GM19023 (cell line): Measurements from ENCODE around the gene CHMP5.
A peak's percentile ranks its signal among the peaks of the same experiment; 100 is the strongest.

ENCODE experiments used
- ATAC-seq: cut with Tn5 transposase; IDR thresholded peaks from one replicate; pipeline ENCODE4 v1.9.1; 2021; ENCODE audit warnings: mild to moderate bottlenecking, moderate library complexity; ENCODE audit not compliant: unreplicated experiment

CHMP5 gene

DNA sequence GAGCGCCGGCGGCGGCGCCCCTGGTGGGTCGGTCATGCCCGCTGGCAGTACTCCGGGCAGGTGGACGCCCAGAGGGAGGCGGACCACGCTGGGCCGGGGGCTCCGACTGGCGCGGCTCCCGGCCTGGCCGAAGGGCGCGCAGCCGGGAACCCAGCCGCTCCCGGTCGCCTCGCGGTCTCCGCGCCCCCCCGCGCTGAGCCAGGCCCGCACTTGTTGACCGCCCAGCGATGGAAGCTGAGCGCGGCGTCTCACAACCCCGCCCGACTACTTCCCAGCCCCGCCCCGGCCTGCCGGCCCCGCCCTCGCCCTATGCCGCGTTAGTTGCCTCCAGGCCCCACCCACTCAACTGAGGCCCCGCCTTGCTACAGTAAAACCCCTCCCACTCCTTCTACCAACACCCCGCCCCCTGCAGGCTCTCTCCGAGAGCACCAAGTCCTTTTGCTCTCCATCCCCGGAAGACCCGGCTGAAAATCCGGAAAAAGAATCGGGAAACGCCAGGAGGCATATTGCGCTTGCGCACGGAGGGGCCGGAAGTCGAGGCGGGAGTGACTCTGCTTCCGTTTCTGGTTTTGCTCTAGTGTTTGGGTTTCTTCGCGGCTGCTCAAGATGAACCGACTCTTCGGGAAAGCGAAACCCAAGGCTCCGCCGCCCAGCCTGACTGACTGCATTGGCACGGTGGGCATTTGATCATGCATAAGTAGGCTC is at the start of gene CHMP5, which contains the start of gene BAG1:
Gene CHMP5 (plus strand): TSS at position 577 of the 705 bp plus-strand sequence. CDS start 30 bp downstream, at position 607.
Gene BAG1 (minus strand): TSS at position 236 of the 705 bp plus-strand sequence.
- peak; percentile 75 for ATAC-seq

GRCh38 chr9:33220681-33221567 is 43.9 kb upstream of the CHMP5 start:
- ATAC-seq: no peak

GRCh38 chr9:33221568-33221884 is 43.3 kb upstream of the CHMP5 start:
- ATAC-seq: no peak

DNA sequence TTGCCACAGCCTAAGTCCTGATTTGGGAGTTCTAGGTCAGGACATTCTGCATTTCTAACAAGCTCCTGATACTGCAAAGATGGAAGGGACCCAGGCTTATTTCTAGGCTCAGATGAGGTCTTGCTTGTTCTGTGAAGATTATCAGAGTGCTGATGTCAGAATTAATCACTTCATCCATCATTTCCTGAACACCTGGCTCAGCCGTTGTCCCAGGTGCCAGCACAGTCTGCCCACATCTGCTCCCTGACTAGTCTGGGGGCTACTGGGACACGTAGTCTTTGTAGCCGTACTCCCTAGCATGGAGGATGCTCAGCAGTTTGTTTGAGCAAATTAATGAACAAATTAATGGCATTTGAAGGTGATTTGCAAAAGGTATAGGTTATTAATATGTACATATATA is 42.8 kb upstream of the CHMP5 start:
- no peak for ATAC-seq

- no peak for ATAC-seq
Measured at GRCh38 chr9:33223696-33224095, 41.2 kb upstream of the CHMP5 start.

DNA sequence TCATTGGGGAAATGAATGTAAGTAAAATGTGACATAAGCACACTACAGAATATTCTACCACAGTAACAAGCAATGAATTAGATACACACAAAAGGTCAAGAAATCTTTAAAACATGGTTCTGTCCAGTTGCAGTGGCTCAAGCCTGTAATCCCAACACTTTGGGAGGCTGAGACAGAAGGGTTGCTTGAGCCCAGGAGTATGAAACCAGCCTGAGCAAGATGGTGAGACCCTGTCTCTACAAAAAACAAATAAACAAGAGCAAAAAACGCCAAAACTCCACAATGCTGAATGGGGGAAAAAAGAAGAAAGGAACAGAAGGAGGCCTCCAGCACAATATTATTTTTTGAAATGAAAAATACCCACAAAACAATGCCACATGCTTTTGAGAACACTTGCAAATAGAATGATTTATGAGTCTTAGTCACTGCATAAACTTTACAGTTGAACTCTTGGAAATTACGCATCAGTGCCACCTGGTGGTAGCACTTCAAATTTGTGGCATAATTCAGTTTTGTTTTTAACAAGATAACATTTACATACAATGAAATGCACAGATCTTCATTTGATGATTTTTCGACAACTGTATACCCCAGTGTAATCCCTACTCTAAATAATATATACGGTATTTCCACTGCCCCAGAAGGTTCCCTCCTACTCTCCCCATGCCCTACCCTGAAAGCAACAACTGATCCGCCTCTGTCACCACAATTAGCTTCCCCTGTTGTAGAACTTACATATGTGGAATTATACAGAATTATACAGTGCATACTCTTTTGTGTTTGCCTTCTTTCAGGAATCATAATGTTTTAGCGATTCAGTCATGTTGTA is 39.3 kb upstream of the CHMP5 start:
- ATAC-seq: no peak

DNA sequence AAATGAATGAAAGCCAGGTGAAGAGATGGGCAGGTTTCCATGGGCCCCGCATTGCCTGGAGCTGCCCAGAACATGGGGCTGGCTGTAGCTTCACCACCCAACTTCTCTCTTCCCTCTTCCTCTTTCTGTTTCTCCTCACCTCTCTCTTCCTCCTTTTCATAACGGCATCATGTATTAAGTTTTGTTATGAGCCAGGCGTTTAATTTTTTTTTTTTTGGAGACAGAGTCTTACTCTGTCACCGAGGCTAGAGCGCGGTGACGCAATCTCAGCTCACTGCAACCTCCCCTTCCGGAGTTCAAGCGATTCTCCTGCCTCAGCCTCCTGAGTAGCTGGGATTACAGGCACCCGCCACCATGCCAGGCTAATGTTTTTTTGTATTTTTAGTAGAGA is 37.8 kb upstream of the CHMP5 start:
- ATAC-seq: peak; percentile 57

- ATAC-seq: no peak
Measured at GRCh38 chr9:33227741-33228140, 37.1 kb upstream of the CHMP5 start.

GRCh38 chr9:33228606-33229005 is 36.2 kb upstream of the CHMP5 start:
- ATAC-seq: no peak

DNA sequence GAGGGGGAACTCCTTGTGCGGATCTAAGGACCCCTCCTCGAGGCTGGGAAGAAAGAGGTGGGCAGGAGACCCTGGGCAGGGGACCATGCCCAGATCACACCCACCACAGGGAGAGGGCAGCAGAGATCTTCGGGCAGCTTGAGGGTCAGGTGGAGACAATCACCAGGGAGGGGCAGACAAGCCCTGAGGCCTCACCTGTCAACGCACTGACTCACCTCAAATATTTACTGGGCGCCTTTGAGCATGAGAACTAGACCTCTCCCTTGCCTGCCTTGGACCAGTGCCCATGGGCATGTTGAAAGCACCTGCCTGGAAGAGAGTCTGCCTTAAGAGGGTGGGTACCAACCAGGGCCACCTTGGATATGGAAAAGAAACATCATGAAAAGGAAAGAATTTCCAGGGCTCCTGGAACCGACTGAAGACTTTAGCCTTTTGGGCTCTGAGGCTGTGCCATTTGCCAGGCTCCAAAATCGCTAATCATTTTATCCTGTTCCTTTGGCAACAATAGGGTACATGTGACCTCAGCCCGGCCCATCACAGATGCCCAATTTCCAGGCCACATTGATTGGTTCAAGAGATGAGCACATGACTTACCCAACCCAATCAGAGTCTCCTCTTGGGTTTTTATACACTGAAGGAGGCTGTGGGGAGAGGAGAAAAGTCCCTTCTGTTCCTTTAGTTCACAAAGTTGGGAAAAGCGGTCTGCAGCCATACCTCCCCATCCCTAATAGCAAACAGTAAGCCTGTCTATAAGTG is 35.3 kb upstream of the CHMP5 start:
- ATAC-seq: no peak

- ATAC-seq: no peak
Measured at GRCh38 chr9:33230756-33231622, 33.9 kb upstream of the CHMP5 start.

DNA sequence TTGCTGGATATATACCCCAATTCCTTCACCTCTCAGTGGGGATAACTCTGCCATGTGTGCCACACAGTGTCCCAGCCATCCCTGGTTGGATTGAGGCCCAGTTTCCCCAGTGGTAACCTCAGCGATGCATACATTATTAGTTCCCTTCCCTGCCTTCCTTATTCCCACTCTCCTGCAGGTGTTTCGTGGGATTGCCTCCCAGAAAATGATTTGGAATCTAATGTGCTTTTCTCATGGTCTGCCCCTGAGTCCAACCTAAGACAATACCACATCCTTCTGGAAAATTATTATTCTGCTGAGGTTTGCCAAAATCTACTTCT is 33.3 kb upstream of the CHMP5 start:
- ATAC-seq: no peak

GRCh38 chr9:33232815-33233214 is 32.0 kb upstream of the CHMP5 start:
- no peak for ATAC-seq

DNA sequence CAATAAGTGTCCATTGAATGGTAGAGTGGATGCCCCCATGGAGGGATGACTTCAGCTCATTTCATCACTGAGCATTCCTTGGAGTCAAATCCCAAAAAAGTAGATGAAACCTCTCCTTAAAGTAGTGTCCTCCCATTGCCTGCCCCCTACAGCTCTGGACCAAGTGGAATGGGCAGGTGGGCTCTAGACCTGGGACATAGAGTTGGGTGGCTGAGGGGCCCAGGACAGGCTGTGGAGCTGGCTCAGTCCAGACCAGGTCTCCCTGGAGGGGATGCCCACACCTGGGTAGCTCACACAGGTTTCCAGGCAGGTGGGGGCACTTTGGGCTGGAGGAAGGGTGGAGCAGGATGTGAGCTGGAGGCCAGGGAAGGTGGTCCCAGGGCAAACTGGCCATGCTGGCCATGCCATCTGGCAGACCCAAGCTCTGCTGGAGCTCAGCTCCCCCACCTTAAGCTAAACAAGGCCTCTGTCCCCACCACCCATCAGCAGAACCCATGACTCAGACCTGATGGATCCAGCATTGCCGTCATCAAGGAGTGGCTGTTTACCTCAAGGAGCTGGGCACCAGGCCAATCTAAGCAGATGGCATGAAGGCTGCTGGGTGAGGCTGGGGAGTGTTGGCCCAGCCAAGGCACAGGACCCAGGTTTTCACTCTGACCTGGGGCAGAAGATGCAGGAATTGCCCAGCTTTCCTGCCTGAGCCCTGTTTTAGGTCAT is 31.1 kb upstream of the CHMP5 start:
- ATAC-seq: no peak

DNA sequence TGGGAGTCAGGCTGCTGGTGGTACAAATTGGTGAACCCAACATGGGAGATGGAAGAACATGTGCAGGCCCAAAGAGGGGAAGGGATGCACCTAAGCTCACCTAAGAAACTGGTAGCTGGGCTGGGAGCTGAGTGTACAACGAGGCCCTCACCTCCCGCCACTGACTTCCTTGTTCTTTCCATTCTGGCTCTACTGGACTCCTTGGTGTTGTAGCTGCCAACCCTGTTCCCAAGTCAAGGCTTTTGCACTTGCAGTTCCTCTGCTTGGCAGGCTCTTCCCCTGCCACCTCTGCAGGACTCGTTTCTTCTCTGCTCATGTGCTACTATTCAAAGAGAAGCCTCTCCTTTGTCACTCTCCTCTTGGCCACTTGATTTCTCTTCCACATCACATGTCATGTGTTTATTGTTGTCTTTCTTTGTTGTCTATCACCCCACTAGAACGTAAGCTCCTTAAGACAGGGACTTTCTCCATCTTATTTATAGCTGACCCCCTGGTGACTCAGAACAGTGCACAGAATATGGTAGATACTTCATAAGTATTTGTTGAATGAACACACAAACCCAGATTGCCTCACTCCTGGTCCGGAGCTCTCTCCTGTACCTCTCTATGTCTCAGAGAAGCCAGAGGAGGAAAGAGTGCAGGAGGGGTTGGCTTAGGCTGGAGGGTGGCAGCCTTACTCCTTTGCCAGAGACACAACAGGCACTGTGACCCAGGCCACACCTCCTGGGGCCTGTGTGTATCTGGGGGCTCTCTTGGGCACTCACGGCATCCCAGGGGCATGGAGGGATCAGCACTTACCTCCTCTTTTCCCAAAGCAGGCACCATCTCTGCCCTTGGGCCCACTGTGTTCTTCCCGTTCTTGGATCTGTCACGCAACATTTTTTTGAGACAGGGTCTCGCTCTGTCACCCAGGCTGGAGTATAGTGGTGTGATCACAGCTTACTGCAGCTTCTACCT is 30.1 kb upstream of the CHMP5 start:
- no peak for ATAC-seq

DNA sequence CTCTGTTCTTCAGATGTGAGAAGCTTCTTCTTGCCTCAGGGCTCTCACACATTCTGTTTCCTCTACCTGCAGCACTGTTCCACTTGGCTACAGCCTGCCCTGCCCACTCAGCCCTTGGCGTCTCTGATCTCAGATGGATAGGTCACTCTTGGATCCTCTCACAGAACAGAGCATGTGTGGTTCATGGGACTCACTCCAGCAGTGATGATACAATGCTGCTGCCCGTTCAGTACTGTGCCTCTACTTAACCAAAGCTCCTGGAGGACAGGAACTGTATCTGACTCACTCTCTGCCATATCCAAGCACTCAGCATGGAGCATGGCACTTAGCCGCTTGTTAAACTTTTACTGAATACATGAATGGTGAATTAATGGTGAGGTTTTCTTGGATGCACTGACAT is 28.3 kb upstream of the CHMP5 start:
- no peak for ATAC-seq

DNA sequence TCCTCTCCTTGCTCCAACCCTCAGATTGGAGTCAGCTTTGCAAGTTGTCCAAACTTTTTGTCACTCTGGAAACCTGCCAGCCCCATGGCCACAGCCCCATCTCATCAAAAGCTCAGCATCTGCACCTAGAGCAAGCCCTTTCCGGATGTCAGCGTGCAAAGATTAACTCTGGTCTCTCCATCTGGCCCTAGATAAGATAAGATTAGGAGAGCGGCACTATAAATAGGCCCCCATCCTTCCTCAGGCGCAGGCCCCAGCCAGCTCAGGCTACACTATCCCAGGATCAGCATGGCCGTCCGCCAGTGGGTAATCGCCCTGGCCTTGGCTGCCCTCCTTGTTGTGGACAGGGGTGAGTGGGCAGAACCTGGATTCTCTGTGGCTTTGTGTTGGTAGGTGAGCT is 24.9 kb upstream of the CHMP5 start, which contains the start of gene SPINK4:
Gene SPINK4 (plus strand): TSS at position 247 of the 400 bp plus-strand sequence. CDS start 42 bp downstream, at position 289.
- no peak for ATAC-seq

- no peak for ATAC-seq
Measured at GRCh38 chr9:33241298-33241697, 23.6 kb upstream of the CHMP5 start.
